GM21515 (cell line): ENCODE results near the gene SLF2.

ENCODE experiments used
- ATAC-seq: cut with Tn5 transposase; IDR thresholded peaks from one replicate; pipeline ENCODE4 v1.9.1; 2021; ENCODE audit not compliant: unreplicated experiment

SLF2 gene

DNA sequence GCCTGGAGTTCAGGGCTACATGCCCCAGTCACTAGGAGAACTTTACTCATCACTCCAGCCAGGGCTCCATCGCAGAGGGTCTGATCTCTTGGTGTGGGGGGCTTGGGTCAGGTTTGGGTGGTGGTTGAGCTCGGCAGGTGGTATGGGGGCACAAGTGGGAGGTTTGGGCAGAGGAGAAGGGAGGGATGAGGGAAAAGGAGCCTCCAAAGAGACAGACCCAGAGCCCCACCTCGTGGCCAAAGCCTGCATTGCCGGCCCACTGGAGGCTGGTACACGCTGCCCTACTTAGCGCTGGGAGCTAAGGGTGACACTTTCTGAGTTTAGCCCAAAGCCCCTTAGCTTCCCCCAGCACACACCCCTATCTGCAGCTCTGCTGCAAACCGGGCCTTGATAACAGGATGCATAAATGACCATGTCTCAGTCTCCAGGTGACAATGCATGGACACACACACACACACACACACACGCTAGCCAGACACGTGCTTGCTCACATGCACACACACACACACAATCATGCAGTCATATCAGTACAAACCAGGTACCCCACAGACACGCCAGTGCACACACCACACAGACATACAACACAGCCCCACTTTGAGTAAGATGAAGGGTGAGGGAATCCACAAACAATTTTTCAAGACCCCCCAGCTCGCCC lies 101.6 kb downstream of the SLF2 start:
- peak; percentile 48 for ATAC-seq
